A549 (cell line): ENCODE data around the gene MAGI1.

Source experiments
- CBX2 ChIP-seq: fragments of 200-600 bp; sonication (generic); IDR thresholded peaks from 2 replicates; pipeline ENCODE4 v1.6.1; 2016; ENCODE audit warnings: low read depth, mild to moderate bottlenecking, borderline replicate concordance
- CHD2 ChIP-seq: fragments of 150-350 bp; IDR thresholded peaks from 2 replicates; pipeline ENCODE4 v1.6.1; 2014; ENCODE audit warnings: low read length; ENCODE audit not compliant: partially characterized antibody
- CHD4 ChIP-seq: fragments of 200-600 bp; sonication (generic); IDR thresholded peaks from 2 replicates; pipeline ENCODE4 v1.6.1; 2016; ENCODE audit warnings: antibody characterized with exemption, mild to moderate bottlenecking, borderline replicate concordance
- EP300 ChIP-seq, 2 experiments: fragments of >200 bp; sonication (Bioruptor Twin); formaldehyde crosslinking; IDR thresholded peaks; 2 replicates in 1 of 2; 3 replicates in 1 of 2; pipeline ENCODE4 v1.6.1; 2016 to 2017
- GATA3 ChIP-seq: IDR thresholded peaks from 2 replicates; pipeline ENCODE4 v1.6.1; 2012; ENCODE audit warnings: borderline replicate concordance
- HDAC2 ChIP-seq: fragments of 200-600 bp; sonication (generic); IDR thresholded peaks from 2 replicates; pipeline ENCODE4 v1.6.1; 2016
- HOXB5 ChIP-seq: fragments of 250-450 bp; sonication (Bioruptor Pico); IDR thresholded peaks from 2 replicates; pipeline ENCODE4 v1.5.0; 2020; ENCODE audit warnings: mild to moderate bottlenecking, moderate library complexity
- NPAS2 ChIP-seq: fragments of 250-450 bp; sonication (Bioruptor Pico); IDR thresholded peaks from 2 replicates; pipeline ENCODE4 v1.8.0; 2022; ENCODE audit warnings: mild to moderate bottlenecking, moderate library complexity, borderline replicate concordance
- POLR2A ChIP-seq: IDR thresholded peaks from 2 replicates; pipeline ENCODE4 v1.6.1; 2012; ENCODE audit warnings: mild to moderate bottlenecking, low read length
- RAD21 ChIP-seq, 2 experiments: fragments of >200 bp in 1 of 2; sonication (Bioruptor Twin) in 1 of 2; formaldehyde crosslinking in 1 of 2; IDR thresholded peaks in 1 of 2; conservative IDR thresholded peaks in 1 of 2; 2 replicates in 1 of 2; 3 replicates in 1 of 2; pipeline ENCODE4 v1.6.1; 2012 to 2018; ENCODE audit warnings: inconsistent platforms in 1 of 2
- SMC3 ChIP-seq: fragments of >200 bp; sonication (Bioruptor Twin); formaldehyde crosslinking; IDR thresholded peaks from 3 replicates; pipeline ENCODE4 v1.6.1; 2018; ENCODE audit warnings: inconsistent platforms
- TF ChIP-seq, protein P1 (sequence below): fragments of >200 bp; sonication (Bioruptor Twin); formaldehyde crosslinking; IDR thresholded peaks from 3 replicates; pipeline ENCODE4 v1.5.1; 2016
- TF ChIP-seq, protein P2 (sequence below): fragments of 200-600 bp; sonication (generic); IDR thresholded peaks from 2 replicates; pipeline ENCODE4 v1.6.1; 2016; ENCODE audit warnings: antibody characterized with exemption, mild to moderate bottlenecking, moderate library complexity
- TF ChIP-seq, protein P3 (sequence below): IDR thresholded peaks from 2 replicates; pipeline ENCODE4 v1.6.1; 2012

DNA sequence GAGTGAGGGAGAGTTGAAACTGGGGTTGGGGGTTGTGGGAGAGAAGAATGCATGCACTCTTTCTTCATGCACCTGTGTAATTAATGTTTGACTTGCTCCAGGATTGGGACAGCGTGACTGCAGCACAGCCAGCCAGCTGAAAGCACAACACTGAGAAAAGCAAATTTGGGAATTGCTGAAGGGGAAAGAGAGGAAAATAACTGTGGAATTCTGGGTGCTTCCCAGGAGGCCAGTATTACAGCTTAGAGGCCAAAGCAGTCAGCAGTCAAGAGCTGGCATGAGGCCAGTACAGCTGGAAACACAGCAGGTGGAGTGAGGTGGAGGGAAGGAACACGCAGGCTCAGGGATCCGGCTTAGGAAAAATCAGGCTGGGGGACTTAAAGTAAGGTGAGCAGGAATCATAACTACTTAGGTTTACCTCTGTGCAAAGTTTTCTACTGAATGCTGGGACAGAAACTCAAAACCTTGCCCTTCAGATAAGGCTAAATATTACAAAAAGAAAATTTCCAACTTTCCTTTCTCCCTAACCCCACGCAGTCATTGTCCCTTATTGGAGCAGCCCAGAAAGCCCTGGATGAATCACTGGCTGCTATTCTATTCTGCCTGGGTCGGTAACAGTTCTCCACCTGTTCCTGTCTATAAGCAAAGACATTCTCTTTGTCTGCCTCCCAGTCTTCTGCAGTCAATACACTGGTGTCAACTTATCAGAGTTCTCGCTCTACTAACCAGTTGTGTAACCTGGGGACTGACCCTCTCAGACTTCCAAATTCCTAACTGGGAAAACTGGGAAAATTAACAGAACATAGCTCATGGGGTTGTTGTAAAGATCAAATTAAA, 167.2 kb downstream of the MAGI1 start:
- TF ChIP-seq EP300 (IDR thresholded peaks at IDR 0.05) (no peak), HDAC2 (no peak), SMC3 (no peak), CHD4 (no peak), CHD2 (no peak), POLR2A (no peak), RAD21 (conservative IDR thresholded peaks at IDR 0.05 in 1 of 2, IDR thresholded peaks at IDR 0.05 in 1 of 2) (no peak), GATA3 (no peak), HOXB5 (CRISPR knock-in tag) (no peak), NPAS2 (CRISPR knock-in tag) (no peak), CBX2 (no peak)
- TF ChIP-seq, protein P1, sequence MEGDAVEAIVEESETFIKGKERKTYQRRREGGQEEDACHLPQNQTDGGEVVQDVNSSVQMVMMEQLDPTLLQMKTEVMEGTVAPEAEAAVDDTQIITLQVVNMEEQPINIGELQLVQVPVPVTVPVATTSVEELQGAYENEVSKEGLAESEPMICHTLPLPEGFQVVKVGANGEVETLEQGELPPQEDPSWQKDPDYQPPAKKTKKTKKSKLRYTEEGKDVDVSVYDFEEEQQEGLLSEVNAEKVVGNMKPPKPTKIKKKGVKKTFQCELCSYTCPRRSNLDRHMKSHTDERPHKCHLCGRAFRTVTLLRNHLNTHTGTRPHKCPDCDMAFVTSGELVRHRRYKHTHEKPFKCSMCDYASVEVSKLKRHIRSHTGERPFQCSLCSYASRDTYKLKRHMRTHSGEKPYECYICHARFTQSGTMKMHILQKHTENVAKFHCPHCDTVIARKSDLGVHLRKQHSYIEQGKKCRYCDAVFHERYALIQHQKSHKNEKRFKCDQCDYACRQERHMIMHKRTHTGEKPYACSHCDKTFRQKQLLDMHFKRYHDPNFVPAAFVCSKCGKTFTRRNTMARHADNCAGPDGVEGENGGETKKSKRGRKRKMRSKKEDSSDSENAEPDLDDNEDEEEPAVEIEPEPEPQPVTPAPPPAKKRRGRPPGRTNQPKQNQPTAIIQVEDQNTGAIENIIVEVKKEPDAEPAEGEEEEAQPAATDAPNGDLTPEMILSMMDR: no peak
- TF ChIP-seq, protein P2, sequence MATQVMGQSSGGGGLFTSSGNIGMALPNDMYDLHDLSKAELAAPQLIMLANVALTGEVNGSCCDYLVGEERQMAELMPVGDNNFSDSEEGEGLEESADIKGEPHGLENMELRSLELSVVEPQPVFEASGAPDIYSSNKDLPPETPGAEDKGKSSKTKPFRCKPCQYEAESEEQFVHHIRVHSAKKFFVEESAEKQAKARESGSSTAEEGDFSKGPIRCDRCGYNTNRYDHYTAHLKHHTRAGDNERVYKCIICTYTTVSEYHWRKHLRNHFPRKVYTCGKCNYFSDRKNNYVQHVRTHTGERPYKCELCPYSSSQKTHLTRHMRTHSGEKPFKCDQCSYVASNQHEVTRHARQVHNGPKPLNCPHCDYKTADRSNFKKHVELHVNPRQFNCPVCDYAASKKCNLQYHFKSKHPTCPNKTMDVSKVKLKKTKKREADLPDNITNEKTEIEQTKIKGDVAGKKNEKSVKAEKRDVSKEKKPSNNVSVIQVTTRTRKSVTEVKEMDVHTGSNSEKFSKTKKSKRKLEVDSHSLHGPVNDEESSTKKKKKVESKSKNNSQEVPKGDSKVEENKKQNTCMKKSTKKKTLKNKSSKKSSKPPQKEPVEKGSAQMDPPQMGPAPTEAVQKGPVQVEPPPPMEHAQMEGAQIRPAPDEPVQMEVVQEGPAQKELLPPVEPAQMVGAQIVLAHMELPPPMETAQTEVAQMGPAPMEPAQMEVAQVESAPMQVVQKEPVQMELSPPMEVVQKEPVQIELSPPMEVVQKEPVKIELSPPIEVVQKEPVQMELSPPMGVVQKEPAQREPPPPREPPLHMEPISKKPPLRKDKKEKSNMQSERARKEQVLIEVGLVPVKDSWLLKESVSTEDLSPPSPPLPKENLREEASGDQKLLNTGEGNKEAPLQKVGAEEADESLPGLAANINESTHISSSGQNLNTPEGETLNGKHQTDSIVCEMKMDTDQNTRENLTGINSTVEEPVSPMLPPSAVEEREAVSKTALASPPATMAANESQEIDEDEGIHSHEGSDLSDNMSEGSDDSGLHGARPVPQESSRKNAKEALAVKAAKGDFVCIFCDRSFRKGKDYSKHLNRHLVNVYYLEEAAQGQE: no peak
- TF ChIP-seq, protein P3, sequence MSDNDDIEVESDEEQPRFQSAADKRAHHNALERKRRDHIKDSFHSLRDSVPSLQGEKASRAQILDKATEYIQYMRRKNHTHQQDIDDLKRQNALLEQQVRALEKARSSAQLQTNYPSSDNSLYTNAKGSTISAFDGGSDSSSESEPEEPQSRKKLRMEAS: no peak
